Activated CD4-positive, alpha-beta memory T cell treated with anti-CD3 and anti-CD28 coated beads for 36 hours (primary cell): ENCODE measurements around the gene RNF121. TPM values are rescaled to one million over a fixed set of nuclear protein-coding genes. Genes with fewer than 3 reads are reported as not detected.
A peak's percentile ranks its signal among the peaks of the same experiment; 100 is the strongest.

Experiments used
- CTCF ChIA-PET: fragments of 350-600 bp; sonication (Branson Sonifier 250); formaldehyde crosslinking; loops from one replicate; lab custom pipeline; 2021; ENCODE audit warnings: antibody characterized with exemption, inconsistent platforms; lab: Charles Lee
- POLR2A ChIA-PET: fragments of 350-600 bp; sonication (Branson Sonifier 250); formaldehyde crosslinking; loops from one replicate; lab custom pipeline; 2021; ENCODE audit warnings: antibody characterized with exemption; lab: Charles Lee
- DNase-seq: peaks from one replicate; pipeline ENCODE4 v3.0.0-alpha.2; 2020
- H3K27ac Mint-ChIP-seq: one replicate; pipeline ENCODE4 v1.8.0; 2021; ENCODE audit warnings: mixed read lengths
- H3K27me3 Mint-ChIP-seq: one replicate; pipeline ENCODE4 v1.8.0; 2021; ENCODE audit warnings: mixed read lengths
- H3K36me3 Mint-ChIP-seq: one replicate; pipeline ENCODE4 v1.8.0; 2021; ENCODE audit warnings: mixed read lengths
- H3K4me1 Mint-ChIP-seq: one replicate; pipeline ENCODE4 v1.8.0; 2021; ENCODE audit warnings: low read depth, mixed read lengths
- H3K4me3 Mint-ChIP-seq: one replicate; pipeline ENCODE4 v1.8.0; 2021; ENCODE audit warnings: mild to moderate bottlenecking, mixed read lengths
- H3K9me3 Mint-ChIP-seq: one replicate; pipeline ENCODE4 v1.8.0; 2021; ENCODE audit warnings: mixed read lengths
- intact Hi-C: fragments of 100-400 bp; cut with micrococcal nuclease; formaldehyde crosslinking; loops from one replicate; pipeline ENCODE4 v1.15.1; 2023
- total RNA-seq, 2 experiments: library from RNA; stranded (reverse); gene quantifications; one replicate each; pipeline ENCODE4 v1.2.3, GENCODE V29; 2021

RNF121 gene
- total RNA-seq, 2 experiments from 2014 or later = 34.9 to 37.1 TPM

DNA sequence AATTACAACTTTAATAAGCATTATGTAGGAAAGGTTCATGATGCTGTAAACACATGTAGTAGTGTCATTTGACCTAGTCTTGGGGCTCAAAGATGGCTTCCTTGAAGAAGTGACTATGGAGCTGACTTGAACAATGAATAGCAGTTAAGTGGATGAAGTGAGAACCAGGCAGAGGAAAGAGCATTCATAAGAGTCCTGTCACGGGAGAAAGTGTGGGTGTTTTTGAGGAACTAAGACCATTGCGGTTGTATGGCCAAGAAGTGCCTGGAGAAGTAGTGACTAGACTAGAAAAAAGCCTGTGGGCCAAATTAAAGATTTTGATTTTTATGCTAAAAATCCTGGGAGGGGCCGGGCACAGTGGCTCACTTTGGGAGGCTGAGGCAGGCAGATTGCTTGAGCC, 62.6 kb downstream of the RNF121 start:
- no peak for DNase-seq
- intact Hi-C loops = no loop called here
- Mint-ChIP-seq H3K27me3 (no peaks in the 10 kb centered on the region), H3K9me3 (no peaks in the 10 kb centered on the region), H3K27ac (no peak overlapping the region), H3K4me3 (no peak overlapping the region), H3K36me3 (peaks cover 18% of the 10 kb centered on the region), H3K4me1 (peaks cover 5% of the 10 kb centered on the region)
- POLR2A ChIA-PET = no interaction called here
- CTCF ChIA-PET = interaction anchor here (0.8 to 7.2 kb wide), 2 partner anchors 13 to 14 kb away, joined by 3 to 39 read pairs; no protein-coding TSS in a partner anchor

GRCh38 chr11:71992136-71992730, 63.4 kb downstream of the RNF121 start:
- Mint-ChIP-seq H3K4me3 (no peak overlapping the region), H3K36me3 (peaks cover 14% of the 10 kb centered on the region), H3K27me3 (no peaks in the 10 kb centered on the region), H3K9me3 (no peaks in the 10 kb centered on the region), H3K4me1 (peaks cover 5% of the 10 kb centered on the region), H3K27ac (no peak overlapping the region)
- CTCF ChIA-PET = no interaction called here
- DNase-seq = no peak
- intact Hi-C loops = no loop called here
- POLR2A ChIA-PET = no interaction called here

DNA sequence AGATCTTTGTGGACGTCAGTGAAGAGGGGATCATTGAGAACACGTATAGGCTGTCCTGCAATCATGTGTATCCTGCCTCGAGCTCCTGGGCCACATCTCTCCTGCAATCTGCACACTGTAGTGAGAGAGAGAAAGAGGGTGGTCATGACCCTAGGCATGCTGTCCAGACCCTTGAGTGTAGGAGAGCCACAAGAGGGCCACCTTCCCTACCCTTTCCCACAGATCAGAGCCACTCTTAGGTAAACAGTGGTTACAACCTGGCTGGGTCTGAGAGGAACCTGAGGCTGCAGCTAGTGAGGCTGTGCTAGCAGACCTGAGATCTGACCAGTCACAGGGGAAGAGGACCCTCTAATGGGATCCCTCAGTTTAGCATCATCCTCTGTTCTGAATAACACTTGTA, 65.9 kb downstream of the RNF121 start:
- CTCF ChIA-PET = interaction anchor here (1.0 to 4.1 kb wide), 3 partner anchors 9 to 30 kb away, joined by 3 to 15 read pairs (median 3); no protein-coding TSS in a partner anchor
- H3K4me3 Mint-ChIP-seq = no peak overlapping the region
- H3K9me3 Mint-ChIP-seq = no peaks in the 10 kb centered on the region
- no peak for DNase-seq
- intact Hi-C loops = no loop called here
- H3K36me3 Mint-ChIP-seq = peaks cover 14% of the 10 kb centered on the region
- POLR2A ChIA-PET = no interaction called here
- H3K27ac Mint-ChIP-seq = no peak overlapping the region
- no peaks in the 10 kb centered on the region for H3K27me3 Mint-ChIP-seq
- peaks cover 23% of the 10 kb centered on the region for H3K4me1 Mint-ChIP-seq

DNA sequence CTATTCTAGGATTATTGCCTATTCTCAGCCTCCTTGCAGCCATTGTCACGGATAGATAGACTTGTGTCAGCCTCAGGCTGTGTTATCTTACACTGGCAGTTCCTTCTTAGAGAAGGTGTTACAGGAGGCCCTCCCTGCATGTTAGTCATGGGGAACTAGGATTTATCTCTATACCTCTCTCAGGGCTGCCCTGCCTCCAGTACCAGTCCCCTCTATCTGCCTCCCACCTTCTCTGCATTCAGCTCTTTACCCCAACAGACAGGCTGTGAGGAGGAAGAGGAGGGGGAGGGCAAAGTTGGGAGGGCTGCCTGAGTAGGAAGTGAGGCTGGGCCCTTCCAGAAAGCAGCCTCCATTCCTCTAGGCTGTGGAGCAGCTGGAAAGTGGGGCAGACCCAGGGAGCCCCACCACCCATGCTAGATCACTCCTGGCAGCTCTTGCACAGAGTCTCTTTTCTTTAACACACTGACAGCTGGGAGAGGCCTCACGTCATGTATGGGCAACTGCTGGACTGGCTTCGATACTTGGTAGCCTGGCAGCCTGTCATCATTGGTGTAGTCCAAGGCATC, 67.0 kb downstream of the RNF121 start:
- ChIA-PET CTCF (interaction anchor here (4.1 kb wide), 1 partner anchor 18 kb away, joined by 15 read pairs; no protein-coding TSS in a partner anchor), POLR2A (no interaction called here)
- Mint-ChIP-seq H3K27ac (no peak overlapping the region), H3K27me3 (no peaks in the 10 kb centered on the region), H3K4me1 (peaks cover 28% of the 10 kb centered on the region), H3K9me3 (no peaks in the 10 kb centered on the region), H3K4me3 (no peak overlapping the region), H3K36me3 (peaks cover 14% of the 10 kb centered on the region)
- DNase-seq = no peak
- intact Hi-C loops = no loop called here

DNA sequence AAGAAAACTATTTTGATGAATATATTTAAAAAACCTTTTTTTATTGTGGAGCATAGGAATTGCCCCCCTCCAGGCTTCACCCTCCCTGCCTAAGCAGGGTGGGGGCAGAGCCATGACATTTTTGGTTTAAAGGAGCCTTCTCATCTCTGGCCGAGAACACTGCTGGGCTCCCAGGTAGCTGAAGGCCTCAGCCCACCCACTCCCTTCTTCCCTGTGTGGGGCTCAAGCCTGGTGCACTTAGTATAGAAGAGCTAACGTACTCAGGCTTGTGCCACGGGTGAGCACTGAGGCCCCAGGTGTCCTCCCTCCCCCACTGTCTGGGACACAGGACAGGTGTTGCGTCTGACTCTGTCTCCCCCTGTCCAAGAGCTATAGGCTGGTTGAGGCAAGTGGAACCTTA, 67.7 kb downstream of the RNF121 start:
- Mint-ChIP-seq H3K27me3 (no peaks in the 10 kb centered on the region), H3K36me3 (peaks cover 7% of the 10 kb centered on the region), H3K9me3 (no peaks in the 10 kb centered on the region), H3K27ac (no peak overlapping the region), H3K4me3 (no peak overlapping the region), H3K4me1 (peaks cover 26% of the 10 kb centered on the region)
- intact Hi-C loops = no loop called here
- DNase-seq = no peak
- ChIA-PET POLR2A (no interaction called here), CTCF (interaction anchor here (4.1 kb wide), 1 partner anchor 18 kb away, joined by 15 read pairs; no protein-coding TSS in a partner anchor)

- CTCF ChIA-PET = interaction anchor here (4.1 kb wide), 1 partner anchor 19 kb away, joined by 15 read pairs; no protein-coding TSS in a partner anchor
- DNase-seq = no peak
- no peak overlapping the region for H3K4me3 Mint-ChIP-seq
- intact Hi-C loops = no loop called here
- no peaks in the 10 kb centered on the region for H3K9me3 Mint-ChIP-seq
- POLR2A ChIA-PET = no interaction called here
- peaks cover 25% of the 10 kb centered on the region for H3K4me1 Mint-ChIP-seq
- no peak overlapping the region for H3K27ac Mint-ChIP-seq
- no peaks in the 10 kb centered on the region for H3K27me3 Mint-ChIP-seq
- H3K36me3 Mint-ChIP-seq = peaks cover 5% of the 10 kb centered on the region
Measured at GRCh38 chr11:71996946-71997345, 68.1 kb downstream of the RNF121 start.

- Mint-ChIP-seq H3K4me1 (peaks cover 23% of the 10 kb centered on the region), H3K27ac (no peak overlapping the region), H3K4me3 (no peak overlapping the region), H3K36me3 (peaks cover 10% of the 10 kb centered on the region), H3K27me3 (no peaks in the 10 kb centered on the region), H3K9me3 (no peaks in the 10 kb centered on the region)
- intact Hi-C loops = no loop called here
- ChIA-PET POLR2A (no interaction called here), CTCF (interaction anchor here (0.9 to 4.1 kb wide), 2 partner anchors 19 to 93 kb away, joined by 3 to 15 read pairs; no protein-coding TSS in a partner anchor)
- DNase-seq = no peak
Measured at GRCh38 chr11:71997594-71997993, 68.7 kb downstream of the RNF121 start.

DNA sequence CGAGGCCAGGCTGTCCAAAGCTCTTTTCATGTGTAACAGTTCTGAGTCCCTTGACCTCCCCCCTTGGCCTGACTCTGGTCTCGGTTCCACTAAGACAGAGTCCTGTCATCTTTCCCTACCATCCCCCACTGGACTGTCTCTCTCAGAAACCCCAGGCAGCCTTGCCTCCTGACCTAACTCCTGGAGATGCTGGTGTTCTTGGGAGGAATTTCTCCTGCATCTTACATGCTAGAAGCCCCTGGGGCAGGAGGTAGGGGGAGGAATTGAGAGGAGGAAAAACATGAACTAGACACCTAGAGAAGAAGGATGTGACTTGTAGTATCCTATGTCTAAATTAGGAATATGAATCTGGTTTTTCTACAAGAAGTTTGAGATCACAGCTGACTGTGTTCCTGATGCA, 69.2 kb downstream of the RNF121 start:
- ChIA-PET CTCF (interaction anchor here (0.9 to 4.1 kb wide), 3 partner anchors 20 to 146 kb away, joined by 3 to 15 read pairs (median 3); no protein-coding TSS in a partner anchor), POLR2A (interaction anchor here (0.6 kb wide), 1 partner anchor 42 kb away, joined by 3 read pairs; no protein-coding TSS in a partner anchor)
- H3K4me3 Mint-ChIP-seq = no peak overlapping the region
- peak overlapping the region; percentile 81 for H3K27ac Mint-ChIP-seq
- H3K4me1 Mint-ChIP-seq = peaks cover 23% of the 10 kb centered on the region
- H3K9me3 Mint-ChIP-seq = no peaks in the 10 kb centered on the region
- no peak for DNase-seq
- intact Hi-C loops = no loop called here
- no peaks in the 10 kb centered on the region for H3K27me3 Mint-ChIP-seq
- peaks cover 12% of the 10 kb centered on the region for H3K36me3 Mint-ChIP-seq

- intact Hi-C loops = no loop called here
- peaks cover 15% of the 10 kb centered on the region for H3K36me3 Mint-ChIP-seq
- no peaks in the 10 kb centered on the region for H3K27me3 Mint-ChIP-seq
- peak; percentile 39 for DNase-seq
- H3K9me3 Mint-ChIP-seq = no peaks in the 10 kb centered on the region
- POLR2A ChIA-PET = interaction anchor here (0.6 to 1.4 kb wide), 4 partner anchors 14 to 41 kb away, joined by 3 to 4 read pairs (median 4); no protein-coding TSS in a partner anchor
- H3K27ac Mint-ChIP-seq = peak within 1 kb of the TSS; percentile 81
- peaks cover 23% of the 10 kb centered on the region for H3K4me1 Mint-ChIP-seq
- CTCF ChIA-PET = interaction anchor here (1.1 to 4.1 kb wide), 3 partner anchors 21 to 145 kb away, joined by 3 to 15 read pairs (median 4); no protein-coding TSS in a partner anchor
- H3K4me3 Mint-ChIP-seq = peak within 1 kb of the TSS; percentile 52
Measured at GRCh38 chr11:71998649-71999310, 69.9 kb downstream of the RNF121 start, which contains the start of gene IL18BP. Gene IL18BP, plus strand, starts transcription at chr11:71998909. Its CDS starts 1,076 bp downstream, at chr11:71999985.

GRCh38 chr11:71999362-71999761, 70.5 kb downstream of the RNF121 start:
- peak overlapping the region; percentile 52 for H3K4me3 Mint-ChIP-seq
- no peaks in the 10 kb centered on the region for H3K9me3 Mint-ChIP-seq
- H3K4me1 Mint-ChIP-seq = peaks cover 23% of the 10 kb centered on the region
- DNase-seq = no peak
- peak overlapping the region; percentile 81 for H3K27ac Mint-ChIP-seq
- intact Hi-C loops = no loop called here
- H3K27me3 Mint-ChIP-seq = no peaks in the 10 kb centered on the region
- POLR2A ChIA-PET = interaction anchor here (0.6 to 1.4 kb wide), 4 partner anchors 13 to 685 kb away, joined by 3 to 4 read pairs (median 4); no protein-coding TSS in a partner anchor
- peaks cover 19% of the 10 kb centered on the region for H3K36me3 Mint-ChIP-seq
- CTCF ChIA-PET = interaction anchor here (1.1 to 1.4 kb wide), 3 partner anchors 25 to 145 kb away, joined by 3 to 5 read pairs (median 4); no protein-coding TSS in a partner anchor

DNA sequence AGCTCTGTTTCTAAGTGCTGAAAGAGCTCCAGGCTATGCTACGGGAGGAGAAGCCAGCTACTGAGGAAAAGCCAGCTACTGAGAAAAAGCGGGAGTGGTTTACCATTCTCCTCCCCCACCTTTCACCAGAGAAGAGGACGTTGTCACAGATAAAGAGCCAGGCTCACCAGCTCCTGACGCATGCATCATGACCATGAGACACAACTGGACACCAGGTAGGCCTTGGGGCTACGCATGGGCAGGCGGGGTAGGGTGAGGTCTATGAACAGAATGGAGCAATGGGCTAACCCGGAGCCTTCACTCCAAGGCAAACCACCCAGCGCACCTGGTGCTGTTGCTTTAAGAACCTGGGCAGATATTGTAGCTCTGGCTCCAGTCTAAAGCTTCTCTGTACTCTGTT, 71.0 kb downstream of the RNF121 start:
- Mint-ChIP-seq H3K4me1 (peaks cover 23% of the 10 kb centered on the region), H3K36me3 (peaks cover 23% of the 10 kb centered on the region), H3K9me3 (no peaks in the 10 kb centered on the region), H3K27ac (peak overlapping the region; percentile 81), H3K4me3 (no peak overlapping the region), H3K27me3 (no peaks in the 10 kb centered on the region)
- ChIA-PET POLR2A (interaction anchor here (0.6 to 1.4 kb wide), 4 partner anchors 13 to 685 kb away, joined by 3 to 4 read pairs (median 4); no protein-coding TSS in a partner anchor), CTCF (interaction anchor here (1.4 kb wide), 2 partner anchors 25 to 41 kb away, joined by 4 to 5 read pairs; no protein-coding TSS in a partner anchor)
- intact Hi-C loops = no loop called here
- no peak for DNase-seq
